GM21825 (cell line): ENCODE data around the gene MCRS1.

Experiments used
- ATAC-seq: cut with Tn5 transposase; IDR thresholded peaks from one replicate; pipeline ENCODE4 v1.9.1; 2021; ENCODE audit warnings: mild to moderate bottlenecking, moderate library complexity; ENCODE audit not compliant: unreplicated experiment

Gene MCRS1

DNA sequence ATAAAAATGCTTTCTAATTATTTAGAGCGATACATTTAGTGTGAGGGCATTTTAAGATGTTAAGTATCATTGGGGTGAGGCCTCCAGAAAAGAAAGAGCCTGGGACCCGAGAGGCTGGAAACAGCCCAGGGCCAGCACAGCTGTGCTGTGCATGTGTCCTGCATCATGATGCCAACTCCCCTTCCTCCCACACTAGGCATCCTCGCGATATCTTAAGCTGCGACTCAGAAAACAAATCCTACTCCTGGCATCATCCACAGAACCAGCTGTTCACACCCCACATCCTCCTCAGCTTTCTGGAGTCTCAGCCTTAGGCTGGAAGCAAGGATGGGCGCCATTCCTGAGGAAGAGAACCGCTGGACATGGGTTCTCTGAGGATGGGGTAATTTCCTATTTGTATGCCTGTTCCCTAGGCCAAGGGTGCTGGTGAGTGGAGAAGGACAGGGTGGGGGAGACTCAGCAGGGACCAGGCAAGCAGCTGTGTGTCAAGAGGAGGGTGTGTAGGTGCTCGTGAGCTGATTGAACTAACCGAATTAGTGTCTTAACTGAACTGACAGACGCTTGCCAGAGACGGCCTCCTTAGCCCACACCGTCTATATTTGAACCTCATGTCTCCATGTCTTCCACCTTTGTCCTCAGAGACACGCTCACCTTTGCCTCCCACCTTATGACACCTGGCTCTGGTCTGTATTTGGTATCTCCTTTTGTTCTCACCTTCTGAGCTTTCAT, 15.6 kb upstream of the MCRS1 start:
- no peak for ATAC-seq

DNA sequence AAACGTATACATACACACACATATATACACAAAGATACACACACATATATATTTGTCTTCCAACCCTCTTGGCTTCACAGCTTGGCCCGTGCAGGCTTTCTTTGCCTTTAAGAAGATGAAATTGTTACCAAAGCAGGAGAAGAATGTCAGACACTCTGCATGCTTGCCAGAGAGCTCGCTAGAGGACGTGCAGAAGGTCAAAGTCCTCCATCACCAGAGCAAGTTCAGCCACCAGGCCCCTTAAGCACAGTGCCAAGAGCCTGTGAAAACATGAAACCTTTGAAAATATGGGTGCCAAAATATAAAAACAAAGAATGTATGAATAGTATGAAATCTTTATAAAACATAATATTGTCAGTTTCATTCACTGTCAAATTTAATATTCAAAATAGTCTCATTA, 14.9 kb upstream of the MCRS1 start:
- no peak for ATAC-seq

DNA sequence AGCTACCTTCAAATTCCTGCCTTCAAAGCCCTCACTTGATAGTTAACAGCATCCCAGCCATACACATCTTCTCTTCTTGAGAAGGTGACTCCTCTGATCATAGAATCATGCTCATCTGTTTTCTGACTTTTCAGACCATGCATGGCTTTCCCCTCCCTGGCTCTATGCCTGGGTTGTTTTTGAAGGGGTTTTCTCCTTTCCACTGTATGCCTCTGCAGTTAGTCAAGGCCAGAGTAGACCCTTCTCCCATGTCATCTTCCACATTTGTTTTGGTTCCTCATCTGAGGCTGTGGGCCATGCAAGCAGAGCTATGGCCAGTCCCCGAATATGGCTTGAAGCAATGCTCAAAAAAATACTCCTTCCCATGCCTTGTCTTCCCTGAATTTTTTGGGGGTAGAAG, 14.3 kb upstream of the MCRS1 start:
- ATAC-seq = no peak

DNA sequence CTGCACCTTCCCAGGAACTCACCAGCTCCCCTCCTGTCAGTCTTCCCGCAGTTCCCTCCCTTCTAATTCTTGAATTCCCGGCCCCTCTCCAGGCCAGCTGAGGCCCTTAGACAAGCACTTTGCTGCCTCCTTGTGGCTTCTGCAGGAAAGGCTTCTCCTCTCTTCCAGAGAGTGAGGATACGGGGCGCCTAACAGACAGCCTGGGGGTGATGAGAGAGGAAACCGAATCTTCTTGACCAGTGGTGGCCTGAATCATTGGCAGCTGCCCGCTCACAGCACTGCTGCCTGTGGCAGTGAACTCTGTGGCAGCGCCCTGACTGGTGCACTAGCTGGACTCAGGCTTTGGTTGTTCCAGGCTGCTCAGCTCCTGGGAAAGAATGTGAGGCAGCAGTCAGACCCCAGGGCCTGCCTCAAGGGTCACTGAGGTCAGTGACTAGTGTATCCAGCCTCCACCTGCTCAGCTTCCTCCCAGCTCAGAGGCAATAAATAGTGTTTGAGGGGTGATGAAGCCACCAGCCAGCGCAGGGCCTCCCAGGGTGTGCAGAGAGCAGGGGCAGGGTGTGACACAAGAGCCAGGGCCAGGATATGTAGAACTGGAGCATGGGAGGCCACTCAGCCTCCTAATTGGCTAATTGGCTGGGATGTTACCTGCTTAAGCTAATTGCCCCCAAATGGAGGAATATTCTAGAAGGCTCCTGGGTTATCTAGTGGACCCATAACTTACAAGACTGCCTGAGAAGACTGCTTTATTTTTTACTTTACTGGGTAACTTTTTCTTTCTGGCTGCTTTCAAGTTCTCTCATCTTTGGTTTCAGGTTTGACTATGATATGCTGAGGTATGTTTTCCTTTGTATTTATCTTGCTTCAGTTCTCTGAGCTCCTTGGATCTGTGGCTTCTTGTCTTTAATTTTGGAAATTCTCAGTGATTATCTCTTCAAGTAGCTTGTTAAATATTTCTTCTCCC, 12.9 kb upstream of the MCRS1 start:
- no peak for ATAC-seq

DNA sequence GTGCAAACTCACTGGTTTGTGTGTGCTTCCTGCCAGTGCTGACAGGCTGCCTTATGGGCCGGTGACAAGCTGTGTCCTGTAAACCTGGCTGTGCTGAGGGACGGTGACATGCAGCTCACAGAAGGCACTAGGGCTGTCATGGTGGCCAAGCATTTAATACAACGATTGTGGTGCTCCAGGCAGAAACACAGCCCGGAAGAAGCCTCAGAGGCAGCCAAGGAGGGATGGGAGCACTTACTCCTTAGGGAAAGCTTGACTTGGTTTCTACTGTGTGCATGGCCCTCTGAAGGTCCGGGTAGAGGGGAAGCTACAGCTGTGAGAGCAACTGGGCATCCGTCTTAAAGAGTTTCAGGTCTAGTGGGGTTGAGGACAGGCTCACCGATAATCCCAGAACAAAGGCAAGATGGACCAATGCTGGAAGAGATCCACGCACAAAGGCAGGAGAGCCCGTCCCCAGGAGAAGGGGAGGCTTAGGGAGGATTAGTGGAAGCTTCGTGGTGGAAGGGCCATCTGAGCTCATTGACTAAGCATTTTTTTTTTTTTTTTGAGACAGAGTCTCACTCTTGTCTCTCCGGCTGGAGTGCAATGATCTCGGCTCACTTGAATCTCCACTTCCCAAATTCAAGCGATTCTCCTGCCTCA, 10.7 kb upstream of the MCRS1 start:
- no peak for ATAC-seq

DNA sequence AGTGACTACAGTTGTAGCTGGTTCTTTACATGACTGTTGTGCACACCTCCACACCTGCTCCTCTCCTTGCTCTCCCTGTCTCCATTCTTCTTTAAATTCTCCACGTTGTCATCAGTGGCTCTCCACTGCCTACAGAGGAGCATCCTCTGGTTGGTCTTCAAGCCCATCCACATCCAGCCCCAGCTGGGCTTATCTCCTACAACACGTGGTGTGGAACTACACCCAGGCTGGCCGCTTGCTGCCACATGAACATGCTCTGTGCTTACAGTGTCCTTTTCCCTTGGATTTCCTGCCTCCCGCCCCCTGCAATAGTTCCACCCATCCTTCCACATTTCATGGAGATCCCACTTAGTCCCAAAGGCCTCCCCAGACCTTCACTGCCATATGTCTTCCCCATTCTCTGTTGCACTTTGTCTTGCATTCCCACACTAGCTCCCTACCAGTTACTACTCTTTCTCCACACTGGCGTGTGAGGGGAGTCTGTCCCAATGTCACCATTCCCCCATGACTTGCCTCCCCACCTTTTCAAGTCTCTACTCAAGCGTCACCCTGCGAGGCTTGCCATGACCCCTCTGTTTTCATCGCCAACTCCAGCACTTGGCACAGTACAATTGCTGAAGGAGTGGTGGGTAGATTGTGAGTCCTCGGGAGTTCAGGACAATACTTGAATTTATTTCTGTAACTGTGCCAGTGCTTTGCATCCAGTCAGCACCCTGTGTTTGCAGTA, 9.8 kb upstream of the MCRS1 start:
- no peak for ATAC-seq

DNA sequence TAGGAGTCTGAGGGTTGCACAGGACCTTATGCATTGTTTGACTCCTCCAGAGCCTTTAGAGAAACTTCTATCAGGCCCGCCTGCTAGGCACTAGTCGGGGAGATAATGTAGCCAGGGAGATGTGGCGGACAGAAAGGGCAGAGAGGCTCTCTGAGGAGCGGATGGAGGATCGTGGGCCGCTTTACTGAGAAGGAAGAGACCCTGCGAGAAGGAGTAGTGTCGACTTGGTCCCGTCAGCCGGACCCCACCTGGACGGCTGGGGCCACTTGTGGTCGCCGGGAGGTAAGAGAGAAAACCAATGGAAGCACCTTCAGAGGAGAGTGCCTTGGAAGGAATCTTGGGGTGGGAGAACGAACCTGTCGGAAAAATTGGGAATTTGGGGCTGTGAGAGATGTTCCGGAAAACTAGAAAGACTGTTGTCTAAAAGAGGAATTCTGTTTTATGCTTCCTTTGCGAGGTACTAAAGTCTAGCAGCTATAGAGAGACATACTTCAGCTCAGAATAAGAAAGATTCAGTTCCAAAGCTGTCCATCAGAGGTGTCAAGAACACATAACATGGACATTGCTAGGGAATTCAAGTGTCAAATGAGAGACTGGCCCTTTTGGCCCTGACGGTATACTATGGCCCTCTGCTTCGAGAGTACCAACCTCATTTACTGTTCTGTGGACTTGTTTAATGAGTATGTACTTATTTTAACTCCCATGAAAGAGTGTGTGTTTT, 660 bp upstream of the MCRS1 start:
- peak; percentile 9 for ATAC-seq

DNA sequence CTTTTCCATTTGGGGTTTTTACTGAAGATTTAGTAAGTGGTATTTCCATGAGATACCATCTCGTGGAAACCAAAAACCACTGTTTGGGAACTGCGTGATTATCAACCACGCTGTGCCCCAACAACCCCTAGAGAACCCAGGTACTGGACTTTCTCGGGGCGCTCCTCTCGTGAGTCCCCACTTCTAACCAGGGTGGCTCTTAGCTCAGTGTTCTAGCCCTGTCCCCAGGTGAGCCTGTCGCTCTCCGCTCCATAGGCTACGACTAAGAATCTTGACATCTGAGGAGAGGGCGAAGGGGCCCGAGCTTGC, 686 bp downstream of the MCRS1 start:
- peak; percentile 22 for ATAC-seq

DNA sequence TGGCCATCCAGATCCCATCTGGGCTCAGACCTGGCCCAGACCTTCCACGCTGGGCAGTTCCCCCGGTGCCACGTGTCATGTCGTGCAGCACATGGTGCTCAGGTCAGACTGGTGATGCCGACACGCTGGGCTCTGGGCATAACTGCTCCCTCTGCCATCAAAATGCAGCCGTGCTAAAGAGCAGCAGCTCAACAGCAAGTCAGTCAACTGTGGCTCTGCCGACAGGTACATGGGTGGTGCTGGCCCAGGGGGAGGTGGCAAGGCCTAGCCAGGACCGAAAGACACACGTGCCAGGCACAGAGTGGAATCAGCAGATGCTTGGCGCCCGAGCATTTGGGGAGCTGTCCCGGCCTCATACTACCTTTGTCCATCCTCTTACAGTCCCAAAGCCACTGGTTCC, 1.6 kb downstream of the MCRS1 start:
- no peak for ATAC-seq

DNA sequence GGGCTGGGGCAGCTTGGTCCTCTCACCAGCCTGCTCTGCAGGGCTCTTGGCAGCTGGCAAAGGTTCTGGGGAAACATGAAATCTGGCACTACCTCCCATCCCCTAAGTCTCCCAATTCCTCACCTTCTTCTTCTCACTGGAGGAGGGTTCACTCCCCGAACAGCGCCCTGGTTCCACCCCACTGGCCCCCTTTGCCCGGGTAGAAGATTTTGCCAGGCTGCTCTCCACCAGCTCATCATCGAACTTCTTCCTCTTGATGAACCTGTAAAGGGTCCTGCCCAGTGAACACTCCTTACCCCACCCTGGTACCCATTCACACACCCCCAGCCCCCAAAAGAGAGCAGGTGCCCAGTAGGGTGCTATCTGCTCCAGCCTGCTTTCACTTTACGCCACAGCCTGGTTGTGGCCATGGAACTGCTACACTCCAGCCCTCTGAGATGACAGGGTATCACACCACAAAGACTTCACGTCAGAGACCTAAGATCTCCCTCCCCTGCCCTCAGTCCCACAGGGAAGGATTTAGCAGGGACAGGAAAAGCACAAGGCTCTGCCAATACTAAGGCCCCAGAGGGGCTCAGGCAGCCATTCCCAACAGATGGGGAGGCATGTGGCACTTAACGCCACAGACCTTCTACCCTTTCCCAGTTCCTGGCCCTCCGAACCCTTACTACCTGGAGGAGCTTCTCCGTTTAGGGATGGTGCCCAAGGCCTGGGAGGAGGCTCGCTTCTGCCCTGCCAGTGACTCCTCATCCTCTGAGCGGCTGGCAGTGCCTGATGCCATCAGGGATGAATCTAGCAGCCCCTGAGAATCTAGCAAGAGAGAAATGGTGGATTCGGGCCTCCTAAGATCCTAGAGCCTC, 2.3 kb downstream of the MCRS1 start:
- ATAC-seq = no peak

DNA sequence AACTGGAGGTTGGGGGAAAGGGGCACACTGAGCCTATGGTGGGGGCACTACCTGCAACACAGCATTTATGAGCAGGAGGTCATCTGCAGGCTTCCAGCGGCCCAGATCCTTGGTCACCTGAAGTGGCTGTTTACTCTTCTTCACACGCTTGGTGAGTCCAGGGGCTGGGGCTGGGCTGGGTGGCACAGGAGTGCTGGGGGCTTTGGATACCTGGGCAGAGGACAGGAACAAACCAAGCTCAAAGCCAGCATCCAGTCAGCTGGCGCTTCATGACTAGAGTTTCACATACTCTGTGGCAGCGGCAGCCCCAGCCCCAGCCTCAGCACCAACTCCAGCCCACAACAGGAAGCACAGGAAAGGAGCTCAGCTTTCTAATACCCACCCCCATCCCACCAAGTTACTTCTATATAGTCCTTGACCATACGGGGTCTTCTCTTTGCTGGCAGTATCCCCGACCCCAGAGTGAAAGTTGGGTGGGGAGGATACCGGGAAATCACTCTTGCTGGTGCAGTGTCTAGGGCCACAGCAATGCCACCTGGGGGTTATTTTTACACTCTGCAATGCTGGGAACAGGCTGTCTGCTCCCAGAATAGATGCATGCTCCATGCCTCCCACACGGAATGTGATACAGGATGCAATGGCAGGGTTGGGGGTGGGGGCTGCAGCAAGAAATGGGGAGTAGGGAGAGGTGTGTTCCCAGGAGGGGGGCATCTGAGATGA, 3.1 kb downstream of the MCRS1 start:
- no peak for ATAC-seq

DNA sequence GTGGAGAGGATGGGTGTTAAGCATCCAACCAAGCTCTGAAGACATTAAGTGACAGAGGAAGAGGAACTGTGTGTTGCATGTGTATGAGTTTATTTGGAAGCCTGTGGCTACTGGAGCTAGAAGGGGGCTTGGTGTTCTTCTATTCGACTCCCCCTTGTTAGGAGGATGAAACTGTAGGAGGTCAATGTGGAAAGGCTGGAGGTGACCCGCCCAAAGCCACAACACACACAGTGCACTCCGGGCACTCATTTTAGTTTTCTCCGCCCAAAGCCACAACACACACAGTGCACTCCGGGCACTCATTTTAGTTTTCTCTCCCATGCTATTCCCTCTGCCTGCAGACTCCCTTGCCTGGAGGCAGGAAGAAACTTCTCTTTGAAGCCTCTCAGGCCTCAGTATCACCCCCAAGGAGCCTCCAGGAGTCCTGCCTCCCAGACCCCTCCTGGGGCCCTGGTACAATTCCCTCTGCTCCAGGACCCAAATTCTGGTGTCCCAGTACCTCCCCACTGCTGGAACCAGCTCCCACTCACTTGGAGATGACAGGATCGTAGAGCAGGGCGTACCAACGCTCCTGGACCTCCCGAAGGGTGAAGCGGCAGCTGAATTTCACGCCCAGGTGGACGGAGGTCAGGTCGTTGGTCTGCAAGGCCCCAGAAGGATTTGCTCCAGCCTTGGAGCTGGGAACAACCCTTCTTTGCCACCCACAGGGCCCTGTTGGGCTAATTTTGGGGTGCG, 3.8 kb downstream of the MCRS1 start:
- ATAC-seq = no peak

DNA sequence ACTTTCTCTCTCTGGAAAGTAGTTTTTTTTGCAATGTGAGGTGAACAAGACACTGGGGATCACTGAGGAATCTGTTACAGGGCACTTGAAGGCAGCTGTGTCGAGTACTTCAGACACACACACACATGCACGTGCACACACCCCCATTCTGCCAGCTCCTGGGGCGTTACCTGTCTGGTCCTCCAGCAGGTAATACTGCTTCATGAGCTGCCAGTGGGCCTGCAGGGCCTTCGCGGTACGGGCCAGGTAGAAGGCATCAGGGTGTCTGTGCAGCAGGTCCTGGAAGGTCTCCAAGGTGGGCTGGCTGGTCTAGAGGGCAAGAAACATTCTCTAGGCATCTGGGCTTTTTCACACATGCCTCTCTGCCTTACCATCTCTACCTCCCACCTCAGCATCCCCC, 5.1 kb downstream of the MCRS1 start:
- no peak for ATAC-seq

DNA sequence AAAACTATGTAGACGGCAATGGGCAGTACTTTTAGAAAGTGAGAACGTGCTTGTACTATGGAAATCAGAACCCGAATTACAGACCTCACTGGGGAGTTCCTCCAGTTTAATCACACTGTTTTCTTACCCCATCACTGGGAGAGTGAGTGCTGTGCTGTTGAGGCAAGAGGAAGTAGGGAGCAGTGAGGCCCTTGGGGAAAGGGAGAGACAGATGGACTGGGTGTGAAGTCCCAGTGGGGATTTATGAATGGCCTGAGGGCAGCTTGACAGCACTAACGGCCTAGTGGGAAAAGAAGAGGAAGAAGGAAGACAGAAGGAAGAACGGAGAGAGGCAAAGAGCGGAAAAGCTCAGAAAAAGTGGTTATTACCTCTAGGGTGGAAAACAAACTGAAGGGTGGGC, 5.7 kb downstream of the MCRS1 start:
- no peak for ATAC-seq

DNA sequence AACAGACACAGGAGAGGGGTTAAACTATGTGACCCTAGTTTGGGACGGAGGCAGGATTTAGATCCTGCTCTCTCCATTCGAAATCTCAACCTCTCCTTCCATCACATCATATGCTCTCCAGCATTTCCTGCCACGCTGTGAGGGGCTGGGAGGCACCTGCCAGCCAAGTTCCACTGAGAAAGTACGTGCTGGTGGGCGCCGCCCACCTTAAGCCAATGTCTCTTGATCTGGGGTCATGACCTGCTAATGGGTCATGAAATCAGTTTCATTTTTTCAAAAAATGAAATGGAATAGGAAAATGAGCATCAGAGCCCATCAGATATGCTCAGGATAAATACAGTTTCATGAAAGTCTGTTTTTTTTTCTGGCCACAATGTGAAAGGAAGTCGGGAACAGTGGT, 7.2 kb downstream of the MCRS1 start:
- ATAC-seq = no peak

DNA sequence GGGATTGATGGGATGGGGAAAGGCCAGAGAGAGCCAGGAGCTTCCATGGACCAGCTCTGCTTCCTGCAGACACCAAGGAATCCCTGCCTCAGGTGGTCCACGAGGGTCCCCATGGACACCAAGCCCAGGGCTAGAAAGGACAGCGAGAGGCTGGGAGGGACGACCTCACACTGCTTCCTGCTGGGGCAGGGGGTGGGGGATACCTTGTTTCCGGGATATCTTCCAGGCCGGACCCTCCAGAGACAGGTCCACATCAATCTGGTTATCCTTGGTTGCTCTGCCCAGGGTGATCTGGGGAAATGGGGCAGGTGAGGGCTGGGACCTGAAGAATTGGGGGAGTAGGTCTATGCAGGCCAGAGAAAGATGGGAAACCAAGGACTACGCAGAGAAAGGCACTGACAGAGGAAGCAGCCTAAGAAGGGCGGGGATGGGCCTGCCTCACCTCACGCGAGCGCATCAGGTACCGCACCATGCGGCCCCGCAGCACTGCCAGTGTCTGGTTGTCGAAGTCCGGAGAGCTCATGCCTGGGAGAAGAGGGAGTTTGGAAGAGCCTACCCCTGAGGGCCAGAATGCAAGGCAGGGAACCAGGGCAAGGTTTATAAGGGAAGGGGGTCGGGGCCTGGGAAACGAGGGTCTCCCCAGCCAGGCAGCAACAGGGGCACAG, 8.8 kb downstream of the MCRS1 start:
- ATAC-seq = no peak

DNA sequence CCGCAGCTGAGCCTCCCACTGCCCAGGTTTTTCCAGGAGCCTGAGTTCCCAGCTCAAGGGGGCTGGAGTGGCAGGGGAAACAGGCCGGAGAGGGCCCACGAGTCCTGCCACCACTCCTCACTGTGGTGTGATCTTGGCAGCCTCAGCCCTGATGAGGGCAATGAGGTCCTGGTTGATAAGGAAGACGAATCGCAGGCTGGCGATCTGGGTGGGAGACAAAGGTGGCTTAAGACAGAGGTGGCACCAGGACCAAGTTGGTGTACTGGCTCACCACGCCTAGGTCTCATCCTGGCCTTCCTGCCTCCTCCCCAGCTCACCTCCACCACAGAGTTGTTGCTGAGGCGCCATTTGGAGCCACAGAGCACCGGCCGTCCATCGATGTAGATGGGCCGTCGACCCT, 9.4 kb downstream of the MCRS1 start:
- no peak for ATAC-seq

DNA sequence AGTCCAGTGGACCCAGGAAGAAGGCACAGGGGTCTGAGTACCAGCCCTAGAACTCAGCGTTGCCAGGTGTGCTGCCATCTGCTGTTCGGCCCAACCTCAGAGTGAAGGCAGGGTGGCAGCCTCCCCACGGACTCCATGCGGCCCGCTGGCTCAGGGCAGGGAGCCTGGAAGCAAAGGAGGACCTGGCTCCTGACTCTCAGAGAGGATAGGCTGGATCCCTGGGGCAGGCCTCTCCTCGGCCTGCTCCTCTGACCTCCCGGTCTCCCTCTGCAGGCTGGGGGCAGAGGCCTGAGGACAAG, 10.1 kb downstream of the MCRS1 start:
- no peak for ATAC-seq
